A673 (cell line): Measurements from ENCODE around the gene MBNL2.

Experiments used
- CTCF ChIP-seq: fragments of 300-800, 200-600 bp; sonication (generic); conservative IDR thresholded peaks from 2 replicates; pipeline ENCODE4 v1.5.1; 2017; ENCODE audit warnings: low read depth, mild to moderate bottlenecking, antibody characterized with exemption, low read length, moderate library complexity, mixed read lengths
- EZH2 ChIP-seq: fragments of 200-600 bp; sonication (generic); IDR thresholded peaks from 2 replicates; pipeline ENCODE4 v1.6.1; 2017; ENCODE audit warnings: borderline replicate concordance, low read depth, mild to moderate bottlenecking, mixed read lengths, antibody characterized with exemption, low read length; ENCODE audit not compliant: poor library complexity, severe bottlenecking

GRCh38 chr13:97239306-97239705 lies 17.2 kb downstream of the MBNL2 start:
- TF ChIP-seq CTCF (no peak), EZH2 (no peak)
